CD4-positive, CD25-positive, alpha-beta regulatory T cell (primary cell): ENCODE measurements around the gene STOX2. TPM values are rescaled to one million over a fixed set of nuclear protein-coding genes. Genes with fewer than 3 reads are reported as not detected.

Source experiments
- ATAC-seq, 2 donors: fragments of 150-1000 bp; cut with Tn5 transposase; one replicate each; pipeline ENCODE4 v1.10.0; 2021; ENCODE audit warnings: low read depth in 2 of 2, moderate number of reproducible peaks in 2 of 2, moderate library complexity in 1 of 2
- DNase-seq, 3 donors: peaks; one replicate each; pipeline versions ENCODE4 v3.0.0 to v3.0.0-alpha.2; 2012 to 2022; ENCODE audit warnings: mixed read lengths in 1 of 3
- H3K27ac ChIP-seq: one replicate; pipeline ENCODE4 v1.7.0; 2013; ENCODE audit warnings: mild to moderate bottlenecking, low read length; ENCODE audit not compliant: insufficient read depth, poor library complexity, severe bottlenecking
- H3K27me3 ChIP-seq: one replicate; pipeline ENCODE4 v1.7.0; 2013; ENCODE audit warnings: low read length; ENCODE audit not compliant: control insufficient read depth, insufficient read depth
- H3K36me3 ChIP-seq: one replicate; pipeline ENCODE4 v1.7.0; 2013; ENCODE audit warnings: mild to moderate bottlenecking, low read length, moderate library complexity; ENCODE audit not compliant: control insufficient read depth, insufficient read depth
- H3K4me1 ChIP-seq: 2 replicates; pipeline ENCODE4 v1.7.0; 2013; ENCODE audit warnings: mild to moderate bottlenecking, low read length; ENCODE audit not compliant: insufficient read depth, control insufficient read depth, poor library complexity, severe bottlenecking
- H3K4me3 ChIP-seq: one replicate; pipeline ENCODE4 v1.7.0; 2013; ENCODE audit warnings: low read depth, mild to moderate bottlenecking, low read length, moderate library complexity
- H3K9me3 ChIP-seq, 2 experiments: 1 replicate in 1 of 2; 2 replicates in 1 of 2; pipeline ENCODE4 v1.7.0; 2013; ENCODE audit warnings: low read length in 2 of 2, mild to moderate bottlenecking in 1 of 2, moderate library complexity in 1 of 2; ENCODE audit not compliant: control insufficient read depth in 2 of 2
- H3K27ac Mint-ChIP-seq, 3 donors: one replicate each; pipeline ENCODE4 v1.8.0; 2020 to 2022; ENCODE audit warnings: mild to moderate bottlenecking in 3 of 3, mixed read lengths in 3 of 3, moderate library complexity in 2 of 3
- H3K27me3 Mint-ChIP-seq: one replicate; pipeline ENCODE4 v1.8.0; 2022; ENCODE audit warnings: mild to moderate bottlenecking, mixed read lengths
- H3K36me3 Mint-ChIP-seq: one replicate; pipeline ENCODE4 v1.8.0; 2020; ENCODE audit warnings: mixed read lengths
- H3K4me1 Mint-ChIP-seq, 4 donors: one replicate each; pipeline ENCODE4 v1.8.0; 2020 to 2022; ENCODE audit warnings: mixed read lengths in 4 of 4, mild to moderate bottlenecking in 1 of 4
- H3K4me3 Mint-ChIP-seq, 4 donors: one replicate each; pipeline ENCODE4 v1.8.0; 2020 to 2022; ENCODE audit warnings: mild to moderate bottlenecking in 4 of 4, mixed read lengths in 4 of 4, moderate library complexity in 3 of 4
- H3K9me3 Mint-ChIP-seq, 7 donors: one replicate each; pipeline ENCODE4 v1.8.0; 2020 to 2022; ENCODE audit warnings: mixed read lengths in 7 of 7, mild to moderate bottlenecking in 3 of 7, moderate library complexity in 2 of 7
- polyA plus RNA-seq, 4 donors: library from polyadenylated mRNA; unstranded; fragments of 300-500 nt; fragmentation: Illumina TruSeq; gene quantifications; one replicate each; pipeline ENCODE4 v1.2.3, GENCODE V29; 2021
- total RNA-seq: library from RNA; stranded (reverse); gene quantifications from one replicate; pipeline ENCODE4 v1.2.3, GENCODE V29; 2022

The STOX2 gene
- total and polyA plus RNA-seq, 5 donors from 2014 or later: not detected

DNA sequence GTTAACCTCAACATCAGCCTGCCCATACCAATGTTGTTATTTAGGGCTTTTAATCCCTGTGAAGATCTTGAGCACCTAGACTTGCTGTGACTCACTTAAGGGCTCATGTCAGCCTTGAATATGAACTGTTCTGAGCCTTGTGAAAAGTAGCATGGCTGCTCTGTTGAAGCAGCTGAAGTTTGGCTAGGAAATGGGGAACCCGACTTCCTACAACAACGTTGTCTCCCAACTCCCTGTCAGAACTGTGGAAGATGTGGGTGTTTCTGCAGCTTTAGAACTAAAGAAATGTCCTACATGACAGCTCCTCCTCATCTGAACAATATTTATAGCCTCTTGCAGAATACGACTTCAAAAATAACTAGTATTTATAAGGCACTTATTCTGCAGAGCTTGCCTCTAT lies 27.5 kb downstream of the STOX2 start:
- H3K4me1 Mint-ChIP-seq: no peaks in the 10 kb centered on the region
- Histone ChIP-seq H3K4me3 (no peak overlapping the region), H3K36me3 (no peaks in the 10 kb centered on the region), H3K9me3 (no peaks in the 10 kb centered on the region), H3K27ac (no peak overlapping the region), H3K4me1 (no peaks in the 10 kb centered on the region), H3K27me3 (no peaks in the 10 kb centered on the region)
- DNase-seq (no peak), ATAC-seq (no peak)
- no peaks in the 10 kb centered on the region for H3K9me3 Mint-ChIP-seq
- H3K27ac Mint-ChIP-seq: no peak overlapping the region
- no peak overlapping the region for H3K4me3 Mint-ChIP-seq
- peaks cover 8% of the 10 kb centered on the region for H3K27me3 Mint-ChIP-seq
- H3K36me3 Mint-ChIP-seq: no peaks in the 10 kb centered on the region

- Histone ChIP-seq H3K27ac (no peak overlapping the region), H3K36me3 (no peaks in the 10 kb centered on the region), H3K27me3 (no peaks in the 10 kb centered on the region), H3K4me3 (no peak overlapping the region), H3K9me3 (no peaks in the 10 kb centered on the region), H3K4me1 (no peaks in the 10 kb centered on the region)
- H3K27me3 Mint-ChIP-seq: peaks cover 8% of the 10 kb centered on the region
- no peaks in the 10 kb centered on the region for H3K36me3 Mint-ChIP-seq
- no peak overlapping the region for H3K4me3 Mint-ChIP-seq
- no peaks in the 10 kb centered on the region for H3K4me1 Mint-ChIP-seq
- no peak overlapping the region for H3K27ac Mint-ChIP-seq
- DNase-seq: no peak
- H3K9me3 Mint-ChIP-seq: no peaks in the 10 kb centered on the region
- no peak for ATAC-seq
Observed at GRCh38 chr4:183934761-183935160, 29.7 kb downstream of the STOX2 start.

- H3K36me3 ChIP-seq: no peaks in the 10 kb centered on the region
- no peaks in the 10 kb centered on the region for H3K4me1 ChIP-seq
- Mint-ChIP-seq H3K36me3 (no peaks in the 10 kb centered on the region), H3K4me3 (no peak overlapping the region), H3K27ac (no peak overlapping the region), H3K4me1 (no peaks in the 10 kb centered on the region), H3K27me3 (peaks cover 8% of the 10 kb centered on the region), H3K9me3 (no peaks in the 10 kb centered on the region)
- no peaks in the 10 kb centered on the region for H3K27me3 ChIP-seq
- no peak for ATAC-seq
- no peak overlapping the region for H3K27ac ChIP-seq
- no peak overlapping the region for H3K4me3 ChIP-seq
- no peak for DNase-seq
- H3K9me3 ChIP-seq: no peaks in the 10 kb centered on the region
Observed at GRCh38 chr4:183935355-183936005, 30.4 kb downstream of the STOX2 start.

GRCh38 chr4:183936047-183936446 lies 30.9 kb downstream of the STOX2 start:
- Histone ChIP-seq H3K4me3 (no peak overlapping the region), H3K36me3 (no peaks in the 10 kb centered on the region), H3K27ac (no peak overlapping the region), H3K27me3 (no peaks in the 10 kb centered on the region), H3K4me1 (no peaks in the 10 kb centered on the region), H3K9me3 (no peaks in the 10 kb centered on the region)
- H3K9me3 Mint-ChIP-seq: no peaks in the 10 kb centered on the region
- peaks cover 8% of the 10 kb centered on the region for H3K27me3 Mint-ChIP-seq
- no peak for DNase-seq
- H3K36me3 Mint-ChIP-seq: no peaks in the 10 kb centered on the region
- H3K4me3 Mint-ChIP-seq: peak overlapping the region in 1 of 4 donors; percentile 66
- ATAC-seq: no peak
- no peak overlapping the region for H3K27ac Mint-ChIP-seq
- no peaks in the 10 kb centered on the region for H3K4me1 Mint-ChIP-seq

DNA sequence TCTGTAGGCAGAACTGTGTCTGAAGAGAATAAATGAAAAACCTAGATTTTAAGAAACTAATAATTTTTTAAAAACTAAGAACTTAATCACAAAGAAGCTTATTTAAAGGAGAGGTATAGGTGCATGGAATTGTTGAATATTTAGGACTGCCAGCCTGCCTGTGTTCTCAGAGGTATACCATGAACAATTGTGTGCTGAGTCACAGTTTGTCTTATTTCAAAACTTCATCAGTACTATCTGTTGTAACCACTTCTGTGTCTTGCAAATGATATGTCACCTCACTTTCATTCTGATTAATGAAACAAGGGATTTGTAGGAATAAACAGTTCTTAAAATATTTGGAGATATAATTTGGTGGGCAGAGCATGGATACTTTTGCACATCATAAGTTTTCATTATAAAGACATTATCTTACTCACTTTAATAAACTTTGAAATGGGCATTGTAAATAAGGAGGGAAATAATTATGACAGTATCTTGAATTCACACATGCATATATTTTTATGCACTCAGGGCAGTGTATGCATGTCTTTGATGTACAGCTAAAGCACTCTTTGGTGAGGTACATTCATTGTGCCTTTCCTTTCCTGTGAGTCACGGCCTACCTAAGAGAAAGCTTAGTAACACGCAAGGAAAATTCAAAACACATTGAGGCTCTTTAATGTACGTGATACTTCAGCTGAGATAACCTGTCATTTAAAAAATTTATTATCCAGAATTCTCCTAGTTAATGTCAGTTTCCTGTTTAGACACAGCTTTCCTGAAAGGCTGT lies 31.7 kb downstream of the STOX2 start:
- no peaks in the 10 kb centered on the region for H3K9me3 ChIP-seq

DNA sequence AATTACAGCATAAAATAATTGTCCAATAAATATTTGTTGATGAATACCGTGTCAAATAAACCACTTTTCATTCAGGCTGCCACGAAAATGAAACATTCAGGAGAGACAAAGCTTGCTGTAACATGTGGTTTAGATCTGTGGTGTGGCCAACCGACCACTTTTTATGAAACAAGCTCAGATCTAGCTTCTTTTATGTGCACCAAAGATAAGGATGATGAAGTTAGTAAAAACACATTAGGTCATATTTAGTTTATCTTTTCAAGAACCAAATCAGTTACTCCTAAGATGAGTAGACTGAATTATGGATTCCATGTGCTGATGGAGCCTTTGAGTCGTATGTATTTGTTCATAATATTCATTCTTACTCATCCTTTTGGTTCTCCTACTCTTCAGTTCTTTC lies 35.8 kb downstream of the STOX2 start:
- ATAC-seq (no peak), DNase-seq (no peak)
- no peaks in the 10 kb centered on the region for H3K27me3 ChIP-seq
- H3K4me3 ChIP-seq: no peak overlapping the region
- H3K27ac Mint-ChIP-seq: no peak overlapping the region
- H3K4me1 Mint-ChIP-seq: no peaks in the 10 kb centered on the region
- no peak overlapping the region for H3K27ac ChIP-seq
- H3K36me3 ChIP-seq: no peaks in the 10 kb centered on the region
- H3K4me1 ChIP-seq: no peaks in the 10 kb centered on the region
- H3K4me3 Mint-ChIP-seq: peak overlapping the region in 1 of 4 donors; percentile 52
- peaks cover 8% of the 10 kb centered on the region for H3K27me3 Mint-ChIP-seq
- no peaks in the 10 kb centered on the region for H3K9me3 Mint-ChIP-seq
- no peaks in the 10 kb centered on the region for H3K9me3 ChIP-seq
- H3K36me3 Mint-ChIP-seq: no peaks in the 10 kb centered on the region

More for the DNA sequence above, 31.7 kb downstream of the STOX2 start:
- H3K36me3 ChIP-seq: no peaks in the 10 kb centered on the region
- H3K4me3 ChIP-seq: no peak overlapping the region
- DNase-seq (no peak), ATAC-seq (no peak)
- Mint-ChIP-seq H3K9me3 (no peaks in the 10 kb centered on the region), H3K4me1 (no peaks in the 10 kb centered on the region), H3K36me3 (no peaks in the 10 kb centered on the region), H3K27ac (no peak overlapping the region), H3K27me3 (peaks cover 8% of the 10 kb centered on the region), H3K4me3 (no peak overlapping the region)
- no peaks in the 10 kb centered on the region for H3K27me3 ChIP-seq
- H3K27ac ChIP-seq: no peak overlapping the region
- H3K4me1 ChIP-seq: no peaks in the 10 kb centered on the region

GRCh38 chr4:183941964-183942363 lies 36.9 kb downstream of the STOX2 start:
- Mint-ChIP-seq H3K9me3 (no peaks in the 10 kb centered on the region), H3K4me1 (no peaks in the 10 kb centered on the region), H3K4me3 (no peak overlapping the region), H3K27me3 (peaks cover 4% of the 10 kb centered on the region), H3K27ac (no peak overlapping the region), H3K36me3 (no peaks in the 10 kb centered on the region)
- H3K27ac ChIP-seq: no peak overlapping the region
- no peaks in the 10 kb centered on the region for H3K9me3 ChIP-seq
- no peaks in the 10 kb centered on the region for H3K4me1 ChIP-seq
- DNase-seq (no peak), ATAC-seq (no peak)
- no peak overlapping the region for H3K4me3 ChIP-seq
- no peaks in the 10 kb centered on the region for H3K36me3 ChIP-seq
- H3K27me3 ChIP-seq: no peaks in the 10 kb centered on the region

- ATAC-seq: no peak
- H3K4me1 ChIP-seq: no peaks in the 10 kb centered on the region
- no peak for DNase-seq
- no peaks in the 10 kb centered on the region for H3K9me3 ChIP-seq
- H3K27ac Mint-ChIP-seq: no peak overlapping the region
- no peak overlapping the region for H3K4me3 ChIP-seq
- H3K4me3 Mint-ChIP-seq: no peak overlapping the region
- H3K27me3 ChIP-seq: no peaks in the 10 kb centered on the region
- H3K36me3 Mint-ChIP-seq: no peaks in the 10 kb centered on the region
- no peaks in the 10 kb centered on the region for H3K4me1 Mint-ChIP-seq
- peaks cover 0 to 4% (median 0%) of the 10 kb centered on the region in 7 donors for H3K9me3 Mint-ChIP-seq
- no peaks in the 10 kb centered on the region for H3K36me3 ChIP-seq
- H3K27ac ChIP-seq: no peak overlapping the region
- peaks cover 4% of the 10 kb centered on the region for H3K27me3 Mint-ChIP-seq
Observed at GRCh38 chr4:183945741-183946140, 40.6 kb downstream of the STOX2 start.
